Urinary bladder (tissue), 4 donors: ENCODE measurements around the gene TTC24. TPM values are rescaled to one million over a fixed set of nuclear protein-coding genes. Genes with fewer than 3 reads are reported as not detected.
"Not testable (repeated sequence)": the region's sequence is repeated elsewhere in the genome, so short reads cannot be mapped to it uniquely, and the experiment has no call there.

Source experiments
- DNase-seq: peaks from one replicate; pipeline ENCODE4 v3.0.0-alpha.2; 2015; ENCODE audit errors: extremely low spot score
- H3K27ac ChIP-seq: one replicate; pipeline ENCODE4 v1.5.1; 2013; ENCODE audit warnings: low read depth, mild to moderate bottlenecking, moderate library complexity
- H3K36me3 ChIP-seq: one replicate; pipeline ENCODE4 v1.6.1; 2013; ENCODE audit warnings: mild to moderate bottlenecking, moderate library complexity; ENCODE audit not compliant: insufficient read depth
- H3K4me1 ChIP-seq: one replicate; pipeline ENCODE4 v1.6.1; 2013; ENCODE audit warnings: mild to moderate bottlenecking, moderate library complexity; ENCODE audit not compliant: insufficient read depth
- H3K4me3 ChIP-seq: one replicate; pipeline ENCODE4 v1.5.1; 2013; ENCODE audit warnings: low read depth, low read length
- WGBS: extraction: QIAGEN DNeasy Blood & Tissue Kit; methylation state at CpG from one replicate; pipeline ENCODE4 v1.1.7; 2013; 5-methylcytosine and 5-hydroxymethylcytosine counted together
- polyA plus RNA-seq: library from polyadenylated mRNA; stranded (reverse); fragments of 200-250 nt; gene quantifications from one replicate; pipeline ENCODE4 v1.2.3, GENCODE V29; 2013
- total RNA-seq: library from RNA; depleted of rRNA; stranded (reverse); fragments of >200 nt; gene quantifications from one replicate; pipeline ENCODE4 v1.2.3, GENCODE V29; 2014
- donor health status: healthy with polysubstance abuse.
- donor health status: healthy.

The TTC24 gene
- total and polyA plus RNA-seq, 2 donors: 0.09 TPM; not detected in 1

GRCh38 chr1:156586892-156587477 is 7.5 kb downstream of the TTC24 start:
- H3K27ac ChIP-seq: no peak overlapping the region
- H3K4me3 ChIP-seq: no peak overlapping the region
- no peaks in the 10 kb centered on the region for H3K4me1 ChIP-seq
- 90% methylated on average over 3 of the region's 3 CpGs for WGBS
- H3K36me3 ChIP-seq: no peaks in the 10 kb centered on the region
- no peak for DNase-seq

GRCh38 chr1:156587927-156588326 is 8.4 kb downstream of the TTC24 start:
- not testable (repeated sequence) for H3K27ac ChIP-seq
- 85% methylated on average over 8 of the region's 8 CpGs for WGBS

GRCh38 chr1:156589546-156589945 is 10.0 kb downstream of the TTC24 start:
- no peak for DNase-seq
- Histone ChIP-seq H3K27ac (no peak overlapping the region), H3K4me1 (no peaks in the 10 kb centered on the region), H3K36me3 (no peaks in the 10 kb centered on the region), H3K4me3 (no peak overlapping the region)
- 54% methylated on average over 5 of the region's 5 CpGs for WGBS

More at GRCh38 chr1:156587927-156588326, 8.4 kb downstream of the TTC24 start:
- not testable (repeated sequence) for DNase-seq, H3K4me3 ChIP-seq, H3K4me1 ChIP-seq, H3K36me3 ChIP-seq

- Histone ChIP-seq H3K27ac (no peak overlapping the region), H3K4me3 (no peak overlapping the region), H3K4me1 (no peaks in the 10 kb centered on the region), H3K36me3 (no peaks in the 10 kb centered on the region)
- no peak for DNase-seq
- WGBS: 83% methylated on average over 10 of the region's 10 CpGs
Observed at GRCh38 chr1:156590326-156591180, 11.0 kb downstream of the TTC24 start.

- no peak for DNase-seq
- H3K36me3 ChIP-seq: no peaks in the 10 kb centered on the region
- peak overlapping the region; percentile 60 for H3K4me3 ChIP-seq
- WGBS: 22% methylated on average over 6 of the region's 6 CpGs
- H3K27ac ChIP-seq: no peak overlapping the region
- no peaks in the 10 kb centered on the region for H3K4me1 ChIP-seq
Observed at GRCh38 chr1:156591181-156591431, 11.6 kb downstream of the TTC24 start.

- DNase-seq: no peak
- no peaks in the 10 kb centered on the region for H3K36me3 ChIP-seq
- H3K4me1 ChIP-seq: no peaks in the 10 kb centered on the region
- under 1% methylated on average over 60 of the region's 60 CpGs for WGBS
- H3K27ac ChIP-seq: peak within 1 kb of the TSS; percentile 79
- H3K4me3 ChIP-seq: peak within 1 kb of the TSS; percentile 60
Observed at GRCh38 chr1:156591432-156592157, 12.1 kb downstream of the TTC24 start, which contains the start of gene NAXE. Gene NAXE, plus strand, starts transcription at chr1:156591776. Its CDS starts 29 bp downstream, at chr1:156591805.

- no peaks in the 10 kb centered on the region for H3K4me1 ChIP-seq
- WGBS: 47% methylated on average over 16 of the region's 16 CpGs
- DNase-seq: no peak
- no peak overlapping the region for H3K27ac ChIP-seq
- no peaks in the 10 kb centered on the region for H3K36me3 ChIP-seq
- peak overlapping the region; percentile 60 for H3K4me3 ChIP-seq
Observed at GRCh38 chr1:156592158-156592909, 12.8 kb downstream of the TTC24 start.

GRCh38 chr1:156592910-156593660 is 13.6 kb downstream of the TTC24 start:
- DNase-seq: no peak
- no peak overlapping the region for H3K4me3 ChIP-seq
- H3K27ac ChIP-seq: no peak overlapping the region
- WGBS: 86% methylated on average over 8 of the region's 8 CpGs
- H3K4me1 ChIP-seq: no peaks in the 10 kb centered on the region
- no peaks in the 10 kb centered on the region for H3K36me3 ChIP-seq

- H3K4me3 ChIP-seq: no peak overlapping the region
- no peaks in the 10 kb centered on the region for H3K36me3 ChIP-seq
- 89% methylated on average over 8 of the region's 8 CpGs for WGBS
- no peak overlapping the region for H3K27ac ChIP-seq
- H3K4me1 ChIP-seq: no peaks in the 10 kb centered on the region
- DNase-seq: no peak
Observed at GRCh38 chr1:156593661-156593989, 14.1 kb downstream of the TTC24 start.

- H3K4me1 ChIP-seq: no peaks in the 10 kb centered on the region
- H3K36me3 ChIP-seq: no peaks in the 10 kb centered on the region
- H3K27ac ChIP-seq: no peak overlapping the region
- 86% methylated on average over 3 of the region's 3 CpGs for WGBS
- no peak for DNase-seq
- H3K4me3 ChIP-seq: no peak overlapping the region
Observed at GRCh38 chr1:156594190-156594589, 14.7 kb downstream of the TTC24 start.

- WGBS: 95% methylated on average over 2 of the region's 2 CpGs
- Histone ChIP-seq H3K4me3 (no peak overlapping the region), H3K27ac (no peak overlapping the region), H3K36me3 (no peaks in the 10 kb centered on the region), H3K4me1 (no peaks in the 10 kb centered on the region)
- DNase-seq: no peak
Observed at GRCh38 chr1:156595016-156595415, 15.5 kb downstream of the TTC24 start.

- DNase-seq: no peak
- no peak overlapping the region for H3K4me3 ChIP-seq
- no peaks in the 10 kb centered on the region for H3K4me1 ChIP-seq
- WGBS: 89% methylated on average over 3 of the region's 3 CpGs
- no peaks in the 10 kb centered on the region for H3K36me3 ChIP-seq
- no peak overlapping the region for H3K27ac ChIP-seq
Observed at GRCh38 chr1:156596426-156596825, 16.9 kb downstream of the TTC24 start.

GRCh38 chr1:156598125-156598524 is 18.6 kb downstream of the TTC24 start:
- H3K4me1 ChIP-seq: no peaks in the 10 kb centered on the region
- H3K36me3 ChIP-seq: no peaks in the 10 kb centered on the region
- no peak for DNase-seq
- WGBS: 95% methylated on average over 5 of the region's 5 CpGs
- no peak overlapping the region for H3K4me3 ChIP-seq
- H3K27ac ChIP-seq: no peak overlapping the region
